Stomach (tissue), 4 donors: ENCODE results near the gene FARS2.

Experiments used
- CTCF ChIP-seq, 7 experiments: fragments of 450-650 bp in 4 of 7; fragments of 200-600 bp in 3 of 7; sonication (generic) in 3 of 7; IDR thresholded peaks; one replicate each; pipeline ENCODE4 v1.5.1; 2016 to 2019; ENCODE audit warnings: antibody characterized with exemption in 7 of 7, control low read depth in 2 of 7, mild to moderate bottlenecking in 1 of 7
- EP300 ChIP-seq: sonication (generic); formaldehyde crosslinking; IDR thresholded peaks from one replicate; pipeline ENCODE4 v1.6.1; 2017; ENCODE audit warnings: antibody characterized with exemption
- POLR2A ChIP-seq, 4 donors: fragments of 450-650 bp; IDR thresholded peaks; one replicate each; pipeline ENCODE4 v1.6.1; 2016; ENCODE audit warnings: antibody characterized with exemption in 4 of 4, control low read depth in 2 of 4, mild to moderate bottlenecking in 1 of 4, moderate library complexity in 1 of 4
- POLR2AphosphoS5 ChIP-seq, 3 donors: sonication (generic); formaldehyde crosslinking; IDR thresholded peaks; one replicate each; pipeline ENCODE4 v1.6.1; 2016; ENCODE audit warnings: antibody characterized with exemption in 3 of 3

GRCh38 chr6:5667737-5668136, 406.4 kb downstream of the FARS2 start:
- TF ChIP-seq CTCF (IDR thresholded peaks at IDR 0.05) (no peak), POLR2A (IDR thresholded peaks at IDR 0.05) (no peak), EP300 (no peak), POLR2AphosphoS5 (IDR thresholded peaks at IDR 0.05) (no peak)
